ENCODE results near the gene MT1F. TPM values are rescaled to one million over a fixed set of nuclear protein-coding genes. Genes with fewer than 3 reads are reported as not detected.
"Not testable (repeated sequence)": the region's sequence is repeated elsewhere in the genome, so short reads cannot be mapped to it uniquely, and the experiment has no call there.

Gene MT1F
- total RNA-seq, 1 donor from 2014 or later, result not detected

GRCh38 chr16:56669840-56670619 lies 12.3 kb downstream of the MT1F start:
- H3K4me1 ChIP-seq (ENCODE audit: insufficient read depth, low read length), result peaks cover 5% of the 10 kb centered on the region
- H2AFZ ChIP-seq (ENCODE audit: low read depth, low read length), result no peak overlapping the region
- H4K20me1 ChIP-seq (ENCODE audit: insufficient read depth, low read length), result peaks cover 4% of the 10 kb centered on the region
- peaks cover 90% of the 10 kb centered on the region for H3K27me3 ChIP-seq (ENCODE audit: insufficient read depth, low read length)
- H3K27ac ChIP-seq (ENCODE audit: low read depth, low read length), result no peak overlapping the region
- Mint-ChIP-seq H3K27me3 (ENCODE audit: low read depth, unreplicated experiment) (peaks cover 96% of the 10 kb centered on the region), H3K9me3 (ENCODE audit: unreplicated experiment) (peaks cover 11% of the 10 kb centered on the region), H3K4me1 (ENCODE audit: low read depth, unreplicated experiment) (peaks cover 4% of the 10 kb centered on the region), H3K36me3 (ENCODE audit: low read depth, unreplicated experiment) (peaks cover 2% of the 10 kb centered on the region), H3K4me3 (ENCODE audit: unreplicated experiment) (no peak overlapping the region), H3K27ac (ENCODE audit: unreplicated experiment) (no peak overlapping the region)
- H3K9me3 ChIP-seq (ENCODE audit: insufficient read depth, low read depth, low read length), result peaks cover 2% of the 10 kb centered on the region
- peak; percentile 70 for TF ChIP-seq EZH2 (IDR thresholded peaks at IDR 0.05; ENCODE audit: insufficient read depth, low read length)
- TF ChIP-seq, protein P1, sequence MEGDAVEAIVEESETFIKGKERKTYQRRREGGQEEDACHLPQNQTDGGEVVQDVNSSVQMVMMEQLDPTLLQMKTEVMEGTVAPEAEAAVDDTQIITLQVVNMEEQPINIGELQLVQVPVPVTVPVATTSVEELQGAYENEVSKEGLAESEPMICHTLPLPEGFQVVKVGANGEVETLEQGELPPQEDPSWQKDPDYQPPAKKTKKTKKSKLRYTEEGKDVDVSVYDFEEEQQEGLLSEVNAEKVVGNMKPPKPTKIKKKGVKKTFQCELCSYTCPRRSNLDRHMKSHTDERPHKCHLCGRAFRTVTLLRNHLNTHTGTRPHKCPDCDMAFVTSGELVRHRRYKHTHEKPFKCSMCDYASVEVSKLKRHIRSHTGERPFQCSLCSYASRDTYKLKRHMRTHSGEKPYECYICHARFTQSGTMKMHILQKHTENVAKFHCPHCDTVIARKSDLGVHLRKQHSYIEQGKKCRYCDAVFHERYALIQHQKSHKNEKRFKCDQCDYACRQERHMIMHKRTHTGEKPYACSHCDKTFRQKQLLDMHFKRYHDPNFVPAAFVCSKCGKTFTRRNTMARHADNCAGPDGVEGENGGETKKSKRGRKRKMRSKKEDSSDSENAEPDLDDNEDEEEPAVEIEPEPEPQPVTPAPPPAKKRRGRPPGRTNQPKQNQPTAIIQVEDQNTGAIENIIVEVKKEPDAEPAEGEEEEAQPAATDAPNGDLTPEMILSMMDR (IDR thresholded peaks at IDR 0.05; ENCODE audit: insufficient read depth, low read depth, low read length), result no peak
- no peaks in the 10 kb centered on the region for H3K79me2 ChIP-seq (ENCODE audit: insufficient read depth, low read length)
- DNase-seq (ENCODE audit: low read depth) (no peak), FAIRE-seq (no peak)
- no peaks in the 10 kb centered on the region for H3K36me3 ChIP-seq (ENCODE audit: insufficient read depth, low read length)
- H3K9ac ChIP-seq (ENCODE audit: low read length), result no peak overlapping the region
- H3K4me3 ChIP-seq (ENCODE audit: insufficient read depth, low read depth, low read length), result no peak overlapping the region
- H3K4me2 ChIP-seq (ENCODE audit: low read length), result no peak overlapping the region

GRCh38 chr16:56670620-56670934 lies 12.8 kb downstream of the MT1F start:
- peaks cover 11% of the 10 kb centered on the region for H3K9me3 Mint-ChIP-seq (ENCODE audit: unreplicated experiment)
- Histone ChIP-seq H4K20me1 (ENCODE audit: insufficient read depth, low read length) (peaks cover 4% of the 10 kb centered on the region), H3K4me1 (ENCODE audit: insufficient read depth, low read length) (peaks cover 5% of the 10 kb centered on the region), H3K79me2 (ENCODE audit: insufficient read depth, low read length) (no peaks in the 10 kb centered on the region), H3K27me3 (ENCODE audit: insufficient read depth, low read length) (peaks cover 90% of the 10 kb centered on the region), H3K27ac (ENCODE audit: low read depth, low read length) (no peak overlapping the region), H3K9me3 (ENCODE audit: insufficient read depth, low read depth, low read length) (peaks cover 2% of the 10 kb centered on the region), H3K4me2 (ENCODE audit: low read length) (no peak overlapping the region), H3K9ac (ENCODE audit: low read length) (no peak overlapping the region), H3K36me3 (ENCODE audit: insufficient read depth, low read length) (no peaks in the 10 kb centered on the region), H3K4me3 (ENCODE audit: insufficient read depth, low read depth, low read length) (no peak overlapping the region), H2AFZ (ENCODE audit: low read depth, low read length) (no peak overlapping the region)
- FAIRE-seq (no peak), DNase-seq (ENCODE audit: low read depth) (no peak)
- peaks cover 4% of the 10 kb centered on the region for H3K4me1 Mint-ChIP-seq (ENCODE audit: low read depth, unreplicated experiment)
- no peak for TF ChIP-seq EZH2 (IDR thresholded peaks at IDR 0.05; ENCODE audit: insufficient read depth, low read length)
- TF ChIP-seq, protein P1 (IDR thresholded peaks at IDR 0.05; ENCODE audit: insufficient read depth, low read depth, low read length), result no peak
- H3K36me3 Mint-ChIP-seq (ENCODE audit: low read depth, unreplicated experiment), result peaks cover 2% of the 10 kb centered on the region
- H3K27ac Mint-ChIP-seq (ENCODE audit: unreplicated experiment), result no peak overlapping the region
- no peak overlapping the region for H3K4me3 Mint-ChIP-seq (ENCODE audit: unreplicated experiment)
- peaks cover 96% of the 10 kb centered on the region for H3K27me3 Mint-ChIP-seq (ENCODE audit: low read depth, unreplicated experiment)

GRCh38 chr16:56671691-56672090 lies 13.9 kb downstream of the MT1F start:
- Histone ChIP-seq H3K4me1 (ENCODE audit: insufficient read depth, low read length) (peaks cover 11% of the 10 kb centered on the region), H3K27me3 (ENCODE audit: insufficient read depth, low read length) (peaks cover 85% of the 10 kb centered on the region)
- H3K4me3 ChIP-seq (ENCODE audit: insufficient read depth, low read depth, low read length); DNase-seq (ENCODE audit: low read depth); H3K4me2 ChIP-seq (ENCODE audit: low read length); H3K4me1 Mint-ChIP-seq (ENCODE audit: low read depth, unreplicated experiment); H4K20me1 ChIP-seq (ENCODE audit: insufficient read depth, low read length); H3K27ac ChIP-seq (ENCODE audit: low read depth, low read length); H3K27ac Mint-ChIP-seq (ENCODE audit: unreplicated experiment); H3K79me2 ChIP-seq (ENCODE audit: insufficient read depth, low read length); FAIRE-seq; H3K9ac ChIP-seq (ENCODE audit: low read length); H3K4me3 Mint-ChIP-seq (ENCODE audit: unreplicated experiment); H3K36me3 ChIP-seq (ENCODE audit: insufficient read depth, low read length); H3K9me3 ChIP-seq (ENCODE audit: insufficient read depth, low read depth, low read length); H3K36me3 Mint-ChIP-seq (ENCODE audit: low read depth, unreplicated experiment); H2AFZ ChIP-seq (ENCODE audit: low read depth, low read length): not testable (repeated sequence)
- H3K9me3 Mint-ChIP-seq (ENCODE audit: unreplicated experiment), result peaks cover 11% of the 10 kb centered on the region
- H3K27me3 Mint-ChIP-seq (ENCODE audit: low read depth, unreplicated experiment), result peaks cover 94% of the 10 kb centered on the region

- Mint-ChIP-seq H3K27me3 (ENCODE audit: low read depth, unreplicated experiment) (peaks cover 94% of the 10 kb centered on the region), H3K9me3 (ENCODE audit: unreplicated experiment) (peaks cover 11% of the 10 kb centered on the region)
- not testable (repeated sequence) for H3K4me1 Mint-ChIP-seq (ENCODE audit: low read depth, unreplicated experiment); H3K36me3 ChIP-seq (ENCODE audit: insufficient read depth, low read length); DNase-seq (ENCODE audit: low read depth); H3K27ac Mint-ChIP-seq (ENCODE audit: unreplicated experiment); H3K9ac ChIP-seq (ENCODE audit: low read length); H3K27ac ChIP-seq (ENCODE audit: low read depth, low read length); H3K4me3 Mint-ChIP-seq (ENCODE audit: unreplicated experiment); H3K36me3 Mint-ChIP-seq (ENCODE audit: low read depth, unreplicated experiment); H3K79me2 ChIP-seq (ENCODE audit: insufficient read depth, low read length); FAIRE-seq; H3K4me3 ChIP-seq (ENCODE audit: insufficient read depth, low read depth, low read length); H4K20me1 ChIP-seq (ENCODE audit: insufficient read depth, low read length); H2AFZ ChIP-seq (ENCODE audit: low read depth, low read length); H3K9me3 ChIP-seq (ENCODE audit: insufficient read depth, low read depth, low read length); H3K4me2 ChIP-seq (ENCODE audit: low read length)
- H3K4me1 ChIP-seq (ENCODE audit: insufficient read depth, low read length), result peaks cover 11% of the 10 kb centered on the region
- H3K27me3 ChIP-seq (ENCODE audit: insufficient read depth, low read length), result peaks cover 84% of the 10 kb centered on the region
These were observed 14.4 kb downstream of the MT1F start for GRCh38 chr16:56672171-56672570.

Data from astrocyte (in vitro differentiated cells and primary cell).